Measurements from ENCODE around the gene DPP4.

Gene DPP4

DNA sequence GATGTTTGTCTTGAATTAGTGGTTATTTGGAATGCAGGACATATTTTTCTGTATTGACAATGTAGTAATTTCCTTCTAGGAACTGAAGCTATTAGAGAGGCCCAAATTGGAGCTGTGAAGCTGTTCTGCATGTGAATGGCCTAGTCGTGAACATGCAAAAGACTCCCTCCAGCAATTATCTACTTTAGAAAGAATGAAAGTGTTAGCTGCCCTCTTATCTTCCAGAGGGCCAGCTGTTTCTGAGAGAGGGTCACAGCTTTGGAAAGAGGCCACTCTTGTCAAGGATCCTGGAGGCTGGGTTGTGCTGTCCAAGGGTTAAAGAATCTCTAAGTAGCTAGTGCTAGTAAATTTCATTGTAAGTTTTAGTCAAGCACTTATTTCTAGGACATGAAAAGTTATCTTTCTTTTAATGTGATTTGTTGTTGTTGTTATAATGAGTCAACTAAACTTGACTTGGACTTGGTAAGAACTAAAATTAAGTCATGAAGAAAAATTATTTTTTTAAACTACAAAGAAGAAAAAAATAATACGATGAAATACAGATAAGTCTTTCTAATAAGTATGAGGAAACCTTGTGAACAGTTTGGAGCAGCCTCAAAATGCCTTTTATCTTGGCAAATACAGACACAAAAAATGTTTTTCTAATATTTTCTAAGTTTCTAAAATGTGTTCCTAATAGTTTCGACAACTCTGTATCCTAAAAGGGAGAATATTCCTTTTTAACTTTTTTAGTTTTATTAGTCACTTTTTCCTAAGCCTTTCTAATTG lies 36.8 kb downstream of the DPP4 start:
- H3K4me3 ChIP-seq (ENCODE audit: low read length) = no peak overlapping the region
- TF ChIP-seq, protein P1, sequence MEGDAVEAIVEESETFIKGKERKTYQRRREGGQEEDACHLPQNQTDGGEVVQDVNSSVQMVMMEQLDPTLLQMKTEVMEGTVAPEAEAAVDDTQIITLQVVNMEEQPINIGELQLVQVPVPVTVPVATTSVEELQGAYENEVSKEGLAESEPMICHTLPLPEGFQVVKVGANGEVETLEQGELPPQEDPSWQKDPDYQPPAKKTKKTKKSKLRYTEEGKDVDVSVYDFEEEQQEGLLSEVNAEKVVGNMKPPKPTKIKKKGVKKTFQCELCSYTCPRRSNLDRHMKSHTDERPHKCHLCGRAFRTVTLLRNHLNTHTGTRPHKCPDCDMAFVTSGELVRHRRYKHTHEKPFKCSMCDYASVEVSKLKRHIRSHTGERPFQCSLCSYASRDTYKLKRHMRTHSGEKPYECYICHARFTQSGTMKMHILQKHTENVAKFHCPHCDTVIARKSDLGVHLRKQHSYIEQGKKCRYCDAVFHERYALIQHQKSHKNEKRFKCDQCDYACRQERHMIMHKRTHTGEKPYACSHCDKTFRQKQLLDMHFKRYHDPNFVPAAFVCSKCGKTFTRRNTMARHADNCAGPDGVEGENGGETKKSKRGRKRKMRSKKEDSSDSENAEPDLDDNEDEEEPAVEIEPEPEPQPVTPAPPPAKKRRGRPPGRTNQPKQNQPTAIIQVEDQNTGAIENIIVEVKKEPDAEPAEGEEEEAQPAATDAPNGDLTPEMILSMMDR (IDR thresholded peaks at IDR 0.05; ENCODE audit: insufficient read depth, low read depth, low read length, missing control alignments) = no peak
- DNase-seq (ENCODE audit: low read depth) = no peak

DNA sequence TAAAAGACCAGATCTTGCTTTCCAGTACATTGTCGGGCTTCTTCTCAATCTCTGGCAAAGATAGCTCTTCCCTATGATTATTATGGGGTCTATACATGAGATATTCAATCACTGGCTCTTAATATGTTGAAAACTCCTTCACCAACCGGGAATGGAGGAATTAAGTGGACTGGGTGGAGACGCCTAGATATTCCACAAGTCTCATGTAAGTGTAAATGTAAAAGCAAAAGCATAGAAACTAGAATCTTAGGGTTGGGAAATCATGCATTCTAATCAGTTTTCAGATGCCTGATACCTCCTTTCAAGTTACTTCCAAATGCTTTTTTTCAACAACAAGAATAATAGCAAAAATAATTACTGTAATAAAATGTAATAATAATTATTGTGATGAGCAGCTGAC lies 38.0 kb downstream of the DPP4 start:
- TF ChIP-seq, protein P1 (IDR thresholded peaks at IDR 0.05; ENCODE audit: insufficient read depth, low read depth, low read length, missing control alignments) = no peak
- no peak overlapping the region for H3K4me3 ChIP-seq (ENCODE audit: low read length)
- DNase-seq (ENCODE audit: low read depth) = no peak

DNA sequence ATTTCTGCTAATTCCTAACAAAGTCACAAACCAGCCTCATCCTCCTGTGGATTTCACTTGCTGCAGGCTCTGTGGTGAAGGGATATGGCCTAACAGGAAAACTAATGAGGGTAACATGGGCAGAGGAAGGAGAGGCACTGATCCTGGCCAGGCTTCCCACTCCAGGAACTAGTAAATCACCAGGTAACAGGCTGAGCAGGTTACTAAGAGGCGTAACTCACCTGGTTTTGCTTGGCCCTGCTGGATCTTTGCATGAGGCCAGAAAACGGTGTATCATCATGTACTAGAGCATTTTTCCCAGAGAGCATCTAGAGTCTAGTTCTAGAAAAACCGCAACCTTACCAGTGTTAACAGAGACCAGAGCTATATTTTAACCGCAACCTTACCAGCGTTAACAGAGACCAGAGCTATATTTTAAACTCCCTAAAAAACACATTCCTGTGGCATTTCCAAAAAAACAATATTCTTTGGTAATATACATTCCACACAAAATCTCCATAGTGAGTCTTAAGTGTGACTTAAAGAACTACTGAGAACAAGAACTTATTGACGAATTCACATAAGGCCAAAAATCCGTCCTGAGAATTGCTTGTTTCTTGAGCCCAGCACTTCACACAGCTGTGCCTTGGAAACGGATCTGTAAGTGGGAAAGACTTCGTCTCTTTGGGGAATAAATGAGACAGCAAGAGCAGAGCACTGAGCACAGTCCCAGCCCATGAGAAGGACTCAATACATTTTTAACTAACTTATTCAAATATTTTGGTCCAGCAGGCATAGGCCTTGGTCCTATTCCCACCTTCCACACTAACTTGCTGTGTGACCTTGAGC lies 43.4 kb downstream of the DPP4 start:
- TF ChIP-seq, protein P1 (IDR thresholded peaks at IDR 0.05; ENCODE audit: insufficient read depth, low read depth, low read length, missing control alignments) = no peak
- H3K4me3 ChIP-seq (ENCODE audit: low read length) = no peak overlapping the region
- peak; percentile 52 for DNase-seq (ENCODE audit: low read depth)

DNA sequence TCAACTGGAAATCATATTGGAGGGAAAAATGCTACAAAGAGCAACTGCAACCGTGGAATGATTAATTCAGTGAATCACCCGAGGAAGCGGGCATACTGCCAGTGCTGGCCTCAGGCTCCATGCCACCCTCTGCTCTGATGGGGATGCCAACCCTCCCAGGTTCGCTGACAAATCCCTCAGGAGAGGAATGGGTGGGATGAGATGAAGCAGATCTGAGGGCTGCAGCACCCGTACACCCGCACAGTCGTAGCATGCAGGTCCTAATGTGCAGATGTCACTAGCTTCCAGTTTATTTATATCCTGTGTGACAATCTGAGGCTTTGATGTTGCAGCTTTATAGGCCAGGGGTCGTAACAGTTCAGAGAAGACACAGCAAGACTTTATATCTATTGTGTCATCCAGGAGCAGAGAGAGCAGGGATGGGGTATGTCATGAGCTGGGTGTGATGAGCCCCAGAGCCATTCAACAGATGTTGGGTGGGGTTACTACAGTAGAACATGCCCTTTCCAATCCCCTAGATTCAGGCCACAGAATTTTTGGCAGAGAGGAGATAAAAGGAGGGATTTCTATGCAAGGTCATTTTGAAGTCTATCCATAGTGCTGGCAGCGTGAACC lies 44.6 kb downstream of the DPP4 start:
- H3K4me3 ChIP-seq (ENCODE audit: low read length) = no peak overlapping the region
- TF ChIP-seq, protein P1 (IDR thresholded peaks at IDR 0.05; ENCODE audit: insufficient read depth, low read depth, low read length, missing control alignments) = no peak
- DNase-seq (ENCODE audit: low read depth) = peak; percentile 86

DNA sequence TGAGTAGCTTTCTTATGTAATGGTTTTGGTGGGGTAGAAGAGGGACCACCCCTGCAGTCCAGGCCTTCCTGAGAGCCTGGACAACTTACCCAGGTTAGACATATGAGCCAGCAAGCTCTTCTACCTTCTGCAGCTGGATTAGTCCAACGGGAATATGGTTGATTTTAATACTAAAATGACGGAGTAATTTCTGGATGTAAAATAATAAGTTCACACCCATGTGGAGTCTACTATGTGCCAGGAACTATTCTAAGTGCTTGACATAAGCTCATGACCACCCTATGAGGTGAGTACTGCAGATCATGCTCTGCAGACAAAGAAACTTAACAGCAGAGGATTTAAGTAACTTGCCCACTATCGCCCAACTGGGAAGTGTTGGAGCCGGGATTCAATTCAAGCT lies 45.5 kb downstream of the DPP4 start:
- DNase-seq (ENCODE audit: low read depth) = no peak
- TF ChIP-seq, protein P1 (IDR thresholded peaks at IDR 0.05; ENCODE audit: insufficient read depth, low read depth, low read length, missing control alignments) = no peak
- H3K4me3 ChIP-seq (ENCODE audit: low read length) = no peak overlapping the region

DNA sequence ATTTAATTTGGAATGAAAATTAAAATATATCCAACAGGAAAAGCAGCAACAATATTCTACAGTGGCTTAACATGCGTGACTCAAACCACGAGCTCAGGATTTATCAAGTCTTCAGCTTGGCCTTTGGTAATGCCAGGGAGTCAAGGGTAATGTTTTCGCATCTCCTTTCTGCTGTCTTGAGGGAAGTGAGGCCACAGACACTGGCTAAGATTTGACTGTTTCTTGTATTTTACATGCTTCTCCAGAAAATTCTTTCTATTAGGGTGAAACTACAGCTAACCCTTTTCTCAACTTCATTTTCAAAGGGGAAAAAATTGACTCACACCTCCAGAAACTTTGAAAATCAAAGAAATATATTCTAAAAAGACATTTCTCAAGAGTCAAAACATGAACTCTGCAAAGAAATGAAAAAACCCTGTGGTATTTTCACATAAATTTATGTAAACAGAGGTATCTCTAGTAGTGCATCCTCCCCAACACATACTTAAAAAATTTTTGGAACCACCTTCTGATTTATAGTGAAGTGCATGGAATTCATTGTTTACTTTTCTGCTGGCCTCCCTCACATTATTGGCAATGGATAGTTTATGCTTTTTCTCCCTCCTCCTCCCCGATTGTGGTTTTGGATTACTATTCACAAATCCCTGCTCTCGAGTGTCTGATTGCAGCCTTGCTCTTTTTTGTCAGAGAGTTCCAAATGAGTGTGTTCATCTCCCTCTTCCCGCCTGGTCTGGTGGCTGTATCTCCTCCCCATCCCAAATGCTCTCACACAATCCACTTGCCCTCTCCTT lies 48.7 kb downstream of the DPP4 start:
- DNase-seq (ENCODE audit: low read depth) = no peak
- H3K4me3 ChIP-seq (ENCODE audit: low read length) = no peak overlapping the region
- TF ChIP-seq, protein P1 (IDR thresholded peaks at IDR 0.05; ENCODE audit: insufficient read depth, low read depth, low read length, missing control alignments) = no peak

Data from epithelial cell of esophagus (primary cell).